ENCODE results near the gene GLCCI1. TPM values are rescaled to one million over a fixed set of nuclear protein-coding genes. Genes with fewer than 3 reads are reported as not detected.

The GLCCI1 gene
- total and polyA plus RNA-seq, 10 of the 15 experiments (the other 5 are each of a cell fraction or from before 2014, with no cell fraction given): 12.6 to 92.0 (median 27.6) TPM

DNA sequence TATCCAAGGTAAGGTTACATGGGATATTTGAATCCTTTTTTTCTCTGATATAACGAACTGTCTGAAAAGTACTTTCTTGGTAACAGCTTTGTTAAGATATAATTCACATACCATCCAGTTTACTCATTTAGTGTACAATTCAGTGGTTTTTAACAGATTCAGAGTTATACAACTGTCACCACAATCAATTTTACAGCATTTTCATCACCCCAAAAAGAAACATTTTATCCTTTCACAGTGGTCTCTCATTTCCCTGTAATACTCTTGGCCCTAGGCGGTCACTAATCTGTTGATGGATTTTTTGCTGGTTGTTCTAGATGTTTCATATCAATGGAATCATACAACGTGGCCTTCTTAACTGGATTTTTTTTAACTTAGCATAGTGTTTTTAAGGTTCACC is 91.6 kb downstream of the GLCCI1 start:
- in situ Hi-C loops (cut with MboI): no loop called here
- Histone ChIP-seq H3K79me2 (ENCODE audit: control insufficient read depth, insufficient read depth, low read length) (peaks cover 1% of the 10 kb centered on the region), H3K4me2 (ENCODE audit: control insufficient read depth, insufficient read depth) (no peak overlapping the region), H3K9ac (ENCODE audit: control insufficient read depth, insufficient read depth, low read length) (no peak overlapping the region), H3K27ac (ENCODE audit: control insufficient read depth, insufficient read depth) (no peak overlapping the region), H3K4me3 (no peak overlapping the region), H3K4me1 (ENCODE audit: control insufficient read depth, insufficient read depth, low read length) (no peaks in the 10 kb centered on the region), H3K36me3 (ENCODE audit: control insufficient read depth in 2 of 2, insufficient read depth in 2 of 2, low read length in 1 of 2) (peaks cover 4 to 31% of the 10 kb centered on the region in 2 experiments), H3K9me3 (replicated peaks; ENCODE audit: control insufficient read depth, insufficient read depth, low read length) (peaks cover 5% of the 10 kb centered on the region; the same call in 2 of the 3 replicates), H2AFZ (ENCODE audit: control insufficient read depth, low read depth, low read length) (no peak overlapping the region), H4K20me1 (ENCODE audit: control insufficient read depth, insufficient read depth) (no peaks in the 10 kb centered on the region), H3K27me3 (replicated peaks in 1 of 2; ENCODE audit: control insufficient read depth in 2 of 2, insufficient read depth in 2 of 2, low read length in 1 of 2) (no peaks in the 10 kb centered on the region)
- ATAC-seq (no peak), FAIRE-seq (no peak), DNase-seq (ENCODE audit: low read depth, low spot score) (no peak)
- ChIA-PET CTCF (no interaction called here), RAD21 (ENCODE audit: unreplicated experiment) (no interaction called here), SMC1A (ENCODE audit: uncharacterized antibody, unreplicated experiment) (no interaction called here), POLR2A (no interaction called here)
- no TSS peak for BruUV-seq (replicated peaks)
- WGBS (ENCODE audit: insufficient coverage, insufficient replicate concordance, low lambda C conversion rate, missing lambda C conversion rate): 94% methylated on average over 3 of the region's 3 CpGs
- intact Hi-C loops (cut with micrococcal nuclease; ENCODE audit: unreplicated experiment): no loop called here
- TF ChIP-seq BCL11A (IDR thresholded peaks at IDR 0.05; ENCODE audit: low read depth, low read length): no peak
- no peak for TF ChIP-seq RELA (IDR thresholded peaks at IDR 0.05; ENCODE audit: borderline replicate concordance, partially characterized antibody)
- no peak for TF ChIP-seq NFIC (IDR thresholded peaks at IDR 0.05; ENCODE audit: low read depth, low read length)
- TF ChIP-seq RFX5 (IDR thresholded peaks at IDR 0.05; ENCODE audit: low read depth, low read length): no peak
- TF ChIP-seq, protein P1, sequence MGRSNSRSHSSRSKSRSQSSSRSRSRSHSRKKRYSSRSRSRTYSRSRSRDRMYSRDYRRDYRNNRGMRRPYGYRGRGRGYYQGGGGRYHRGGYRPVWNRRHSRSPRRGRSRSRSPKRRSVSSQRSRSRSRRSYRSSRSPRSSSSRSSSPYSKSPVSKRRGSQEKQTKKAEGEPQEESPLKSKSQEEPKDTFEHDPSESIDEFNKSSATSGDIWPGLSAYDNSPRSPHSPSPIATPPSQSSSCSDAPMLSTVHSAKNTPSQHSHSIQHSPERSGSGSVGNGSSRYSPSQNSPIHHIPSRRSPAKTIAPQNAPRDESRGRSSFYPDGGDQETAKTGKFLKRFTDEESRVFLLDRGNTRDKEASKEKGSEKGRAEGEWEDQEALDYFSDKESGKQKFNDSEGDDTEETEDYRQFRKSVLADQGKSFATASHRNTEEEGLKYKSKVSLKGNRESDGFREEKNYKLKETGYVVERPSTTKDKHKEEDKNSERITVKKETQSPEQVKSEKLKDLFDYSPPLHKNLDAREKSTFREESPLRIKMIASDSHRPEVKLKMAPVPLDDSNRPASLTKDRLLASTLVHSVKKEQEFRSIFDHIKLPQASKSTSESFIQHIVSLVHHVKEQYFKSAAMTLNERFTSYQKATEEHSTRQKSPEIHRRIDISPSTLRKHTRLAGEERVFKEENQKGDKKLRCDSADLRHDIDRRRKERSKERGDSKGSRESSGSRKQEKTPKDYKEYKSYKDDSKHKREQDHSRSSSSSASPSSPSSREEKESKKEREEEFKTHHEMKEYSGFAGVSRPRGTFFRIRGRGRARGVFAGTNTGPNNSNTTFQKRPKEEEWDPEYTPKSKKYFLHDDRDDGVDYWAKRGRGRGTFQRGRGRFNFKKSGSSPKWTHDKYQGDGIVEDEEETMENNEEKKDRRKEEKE (IDR thresholded peaks at IDR 0.05): no peak
- no peak for TF ChIP-seq KAT2A (conservative IDR thresholded peaks at IDR 0.05; ENCODE audit: control insufficient read depth, low read depth, low read length)
- no peak for TF ChIP-seq SMARCA5 (IDR thresholded peaks at IDR 0.05)
- TF ChIP-seq CBX5 (IDR thresholded peaks at IDR 0.05; ENCODE audit: low read depth): no peak
- no peak for TF ChIP-seq YY1 (IDR thresholded peaks at IDR 0.05; ENCODE audit: low read depth, low read length)
- TF ChIP-seq ETV6 (conservative IDR thresholded peaks at IDR 0.05 in 1 of 2, IDR thresholded peaks at IDR 0.05 in 1 of 2; ENCODE audit: borderline replicate concordance in 1 of 2, low read depth in 1 of 2): no peak
- TF ChIP-seq CHD1 (IDR thresholded peaks at IDR 0.05; ENCODE audit: low read depth, low read length): no peak
- TF ChIP-seq, protein P2, sequence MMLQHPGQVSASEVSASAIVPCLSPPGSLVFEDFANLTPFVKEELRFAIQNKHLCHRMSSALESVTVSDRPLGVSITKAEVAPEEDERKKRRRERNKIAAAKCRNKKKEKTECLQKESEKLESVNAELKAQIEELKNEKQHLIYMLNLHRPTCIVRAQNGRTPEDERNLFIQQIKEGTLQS (IDR thresholded peaks at IDR 0.05; ENCODE audit: borderline replicate concordance, extremely low read depth, low read depth, low read length): no peak
- TF ChIP-seq, protein P3, sequence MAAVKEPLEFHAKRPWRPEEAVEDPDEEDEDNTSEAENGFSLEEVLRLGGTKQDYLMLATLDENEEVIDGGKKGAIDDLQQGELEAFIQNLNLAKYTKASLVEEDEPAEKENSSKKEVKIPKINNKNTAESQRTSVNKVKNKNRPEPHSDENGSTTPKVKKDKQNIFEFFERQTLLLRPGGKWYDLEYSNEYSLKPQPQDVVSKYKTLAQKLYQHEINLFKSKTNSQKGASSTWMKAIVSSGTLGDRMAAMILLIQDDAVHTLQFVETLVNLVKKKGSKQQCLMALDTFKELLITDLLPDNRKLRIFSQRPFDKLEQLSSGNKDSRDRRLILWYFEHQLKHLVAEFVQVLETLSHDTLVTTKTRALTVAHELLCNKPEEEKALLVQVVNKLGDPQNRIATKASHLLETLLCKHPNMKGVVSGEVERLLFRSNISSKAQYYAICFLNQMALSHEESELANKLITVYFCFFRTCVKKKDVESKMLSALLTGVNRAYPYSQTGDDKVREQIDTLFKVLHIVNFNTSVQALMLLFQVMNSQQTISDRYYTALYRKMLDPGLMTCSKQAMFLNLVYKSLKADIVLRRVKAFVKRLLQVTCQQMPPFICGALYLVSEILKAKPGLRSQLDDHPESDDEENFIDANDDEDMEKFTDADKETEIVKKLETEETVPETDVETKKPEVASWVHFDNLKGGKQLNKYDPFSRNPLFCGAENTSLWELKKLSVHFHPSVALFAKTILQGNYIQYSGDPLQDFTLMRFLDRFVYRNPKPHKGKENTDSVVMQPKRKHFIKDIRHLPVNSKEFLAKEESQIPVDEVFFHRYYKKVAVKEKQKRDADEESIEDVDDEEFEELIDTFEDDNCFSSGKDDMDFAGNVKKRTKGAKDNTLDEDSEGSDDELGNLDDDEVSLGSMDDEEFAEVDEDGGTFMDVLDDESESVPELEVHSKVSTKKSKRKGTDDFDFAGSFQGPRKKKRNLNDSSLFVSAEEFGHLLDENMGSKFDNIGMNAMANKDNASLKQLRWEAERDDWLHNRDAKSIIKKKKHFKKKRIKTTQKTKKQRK (IDR thresholded peaks at IDR 0.05; ENCODE audit: low read depth, low read length): no peak
- no peak for TF ChIP-seq SP1 (IDR thresholded peaks at IDR 0.05; ENCODE audit: low read depth, low read length)
- TF ChIP-seq PAX8 (IDR thresholded peaks at IDR 0.05): no peak
